Breast epithelium (tissue), 4 donors: ENCODE results near the gene EML1. TPM values are rescaled to one million over a fixed set of nuclear protein-coding genes. Genes with fewer than 3 reads are reported as not detected.

Experiments used
- DNase-seq, 2 donors: peaks; one replicate each; pipeline ENCODE4 v3.0.0-alpha.2; 2019; ENCODE audit warnings: low spot score in 2 of 2
- H3K27ac ChIP-seq, 2 donors: fragments of 200-600 bp; sonication (generic) in 1 of 2; one replicate each; pipeline ENCODE4 v1.5.1; 2016 to 2019; ENCODE audit warnings: mild to moderate bottlenecking in 1 of 2
- H3K27me3 ChIP-seq, 2 donors: fragments of 200-600 bp; sonication (generic) in 1 of 2; one replicate each; pipeline versions ENCODE4 v1.5.1 to v1.6.0; 2017 to 2019; ENCODE audit warnings: control low read depth in 1 of 2, mild to moderate bottlenecking in 1 of 2
- H3K36me3 ChIP-seq: fragments of 200-600 bp; one replicate; pipeline ENCODE4 v1.5.1; 2019
- H3K4me1 ChIP-seq, 2 donors: fragments of 200-600 bp; sonication (generic); one replicate each; pipeline ENCODE4 v1.5.1; 2016 to 2019; ENCODE audit warnings: control low read depth in 1 of 2
- H3K4me3 ChIP-seq, 3 donors: fragments of 200-600 bp; sonication (generic); 1 replicate in 2 of 3; 2 replicates in 1 of 3; pipeline ENCODE4 v1.5.1; 2016 to 2019; ENCODE audit warnings: mild to moderate bottlenecking in 3 of 3, moderate library complexity in 2 of 3
- H3K9me3 ChIP-seq, 2 donors: fragments of 200-600 bp; sonication (generic) in 1 of 2; one replicate each; pipeline ENCODE4 v1.5.1; 2016 to 2019; ENCODE audit warnings: control low read depth in 1 of 2
- POLR2A ChIP-seq: fragments of 450-650 bp; IDR thresholded peaks from one replicate; pipeline ENCODE4 v1.6.1; 2016; ENCODE audit warnings: antibody characterized with exemption, mild to moderate bottlenecking, moderate library complexity
- POLR2AphosphoS5 ChIP-seq, 3 donors: sonication (generic); formaldehyde crosslinking; IDR thresholded peaks; one replicate each; pipeline ENCODE4 v1.6.1; 2017; ENCODE audit warnings: antibody characterized with exemption in 3 of 3
- intact Hi-C: fragments of 100-400 bp; cut with DNase I; formaldehyde crosslinking; loops from one replicate; pipeline ENCODE4 v1.15.1; 2023; ENCODE audit warnings: low total_unique reads
- total RNA-seq, 3 donors: library from RNA; depleted of rRNA; stranded (reverse); fragments of >200 nt; gene quantifications; one replicate each; pipeline ENCODE4 v1.1.0, GENCODE V29; 2016
- TF ChIP-seq, protein P1 (sequence below), 3 donors: fragments of 450-650 bp; IDR thresholded peaks; one replicate each; pipeline ENCODE4 v1.5.1; 2016 to 2017; ENCODE audit warnings: antibody characterized with exemption in 3 of 3, mild to moderate bottlenecking in 3 of 3, moderate library complexity in 3 of 3

Gene EML1
- total RNA-seq, 3 donors from 2014 or later: 11.3 to 26.1 (median 25.9) TPM

DNA sequence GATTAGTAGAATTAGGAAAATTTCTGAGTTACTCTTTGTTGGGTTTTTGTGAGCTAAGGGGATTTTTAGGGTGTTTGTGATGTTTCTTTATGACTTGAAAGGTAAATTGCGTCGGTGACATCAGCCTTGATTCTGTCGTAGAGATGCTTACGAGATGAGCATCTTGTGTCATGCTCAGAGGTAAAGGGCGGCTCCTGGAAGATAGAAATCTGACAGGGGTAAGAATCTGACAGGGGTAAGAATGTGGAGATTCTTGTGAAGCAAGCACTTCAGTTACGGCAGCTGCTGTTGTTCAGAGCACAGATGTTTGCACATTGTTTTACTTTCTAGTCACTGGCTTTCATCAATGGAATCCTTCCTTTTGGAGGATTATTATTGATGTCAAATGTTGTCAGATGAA lies 22.5 kb downstream of the EML1 start:
- Histone ChIP-seq H3K4me3 (no peak overlapping the region), H3K4me1 (no peaks in the 10 kb centered on the region), H3K27ac (no peak overlapping the region), H3K27me3 (no peaks in the 10 kb centered on the region), H3K36me3 (no peaks in the 10 kb centered on the region), H3K9me3 (no peaks in the 10 kb centered on the region)
- DNase-seq: no peak
- TF ChIP-seq, protein P1, sequence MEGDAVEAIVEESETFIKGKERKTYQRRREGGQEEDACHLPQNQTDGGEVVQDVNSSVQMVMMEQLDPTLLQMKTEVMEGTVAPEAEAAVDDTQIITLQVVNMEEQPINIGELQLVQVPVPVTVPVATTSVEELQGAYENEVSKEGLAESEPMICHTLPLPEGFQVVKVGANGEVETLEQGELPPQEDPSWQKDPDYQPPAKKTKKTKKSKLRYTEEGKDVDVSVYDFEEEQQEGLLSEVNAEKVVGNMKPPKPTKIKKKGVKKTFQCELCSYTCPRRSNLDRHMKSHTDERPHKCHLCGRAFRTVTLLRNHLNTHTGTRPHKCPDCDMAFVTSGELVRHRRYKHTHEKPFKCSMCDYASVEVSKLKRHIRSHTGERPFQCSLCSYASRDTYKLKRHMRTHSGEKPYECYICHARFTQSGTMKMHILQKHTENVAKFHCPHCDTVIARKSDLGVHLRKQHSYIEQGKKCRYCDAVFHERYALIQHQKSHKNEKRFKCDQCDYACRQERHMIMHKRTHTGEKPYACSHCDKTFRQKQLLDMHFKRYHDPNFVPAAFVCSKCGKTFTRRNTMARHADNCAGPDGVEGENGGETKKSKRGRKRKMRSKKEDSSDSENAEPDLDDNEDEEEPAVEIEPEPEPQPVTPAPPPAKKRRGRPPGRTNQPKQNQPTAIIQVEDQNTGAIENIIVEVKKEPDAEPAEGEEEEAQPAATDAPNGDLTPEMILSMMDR (IDR thresholded peaks at IDR 0.05): no peak
- TF ChIP-seq POLR2AphosphoS5 (IDR thresholded peaks at IDR 0.05) (no peak), POLR2A (no peak)
- intact Hi-C loops: no loop called here

DNA sequence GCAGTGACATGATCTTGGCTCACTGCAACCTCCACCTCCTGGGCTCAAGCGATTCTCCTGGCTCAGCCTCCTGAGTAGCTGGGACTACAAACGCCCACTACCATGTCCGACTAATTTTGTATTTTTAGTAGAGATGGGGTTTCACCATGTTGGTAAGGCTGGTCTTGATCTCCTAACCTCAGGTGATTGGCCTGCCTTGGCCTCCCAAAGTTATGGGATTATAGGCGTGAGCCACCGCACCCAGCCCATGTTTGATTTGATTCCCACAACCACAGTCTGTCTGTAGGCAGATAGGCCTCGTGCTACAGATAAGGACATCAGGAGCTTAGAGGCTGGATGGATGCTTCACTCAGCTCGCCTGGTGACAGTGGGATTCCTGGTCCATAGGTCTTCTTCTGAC lies 23.0 kb downstream of the EML1 start:
- no peaks in the 10 kb centered on the region for H3K36me3 ChIP-seq
- intact Hi-C loops: no loop called here
- no peaks in the 10 kb centered on the region for H3K9me3 ChIP-seq
- peak overlapping the region in 1 of 2 donors; percentile 56 for H3K27ac ChIP-seq
- TF ChIP-seq, protein P1 (IDR thresholded peaks at IDR 0.05): no peak
- TF ChIP-seq POLR2AphosphoS5 (IDR thresholded peaks at IDR 0.05) (no peak), POLR2A (no peak)
- no peak overlapping the region for H3K4me3 ChIP-seq
- no peaks in the 10 kb centered on the region for H3K4me1 ChIP-seq
- no peaks in the 10 kb centered on the region for H3K27me3 ChIP-seq
- DNase-seq: no peak

DNA sequence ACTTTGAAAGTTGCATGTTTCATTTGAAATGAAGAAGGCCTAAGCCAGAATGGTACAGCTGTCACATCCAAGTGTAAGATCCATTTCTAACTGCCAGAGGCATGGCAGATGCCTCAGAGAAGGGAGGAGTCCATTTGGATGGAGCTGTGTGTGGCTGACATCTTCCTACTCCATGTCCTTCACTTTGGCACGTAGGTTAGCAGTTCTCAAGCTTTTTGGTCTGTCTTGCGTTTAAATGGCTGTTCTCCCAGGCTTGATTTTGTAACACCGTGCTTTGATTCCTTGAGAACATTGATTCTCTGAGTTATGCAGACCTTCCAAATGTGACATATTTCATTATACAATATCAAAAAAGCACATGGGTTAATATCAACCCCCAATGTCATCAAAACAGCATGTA lies 23.4 kb downstream of the EML1 start:
- intact Hi-C loops: no loop called here
- Histone ChIP-seq H3K27ac (peak overlapping the region in 1 of 2 donors; percentile 56), H3K27me3 (no peaks in the 10 kb centered on the region), H3K36me3 (no peaks in the 10 kb centered on the region), H3K4me1 (no peaks in the 10 kb centered on the region), H3K4me3 (no peak overlapping the region), H3K9me3 (no peaks in the 10 kb centered on the region)
- no peak for DNase-seq
- no peak for TF ChIP-seq POLR2AphosphoS5 (IDR thresholded peaks at IDR 0.05)
- no peak for TF ChIP-seq POLR2A
- TF ChIP-seq, protein P1 (IDR thresholded peaks at IDR 0.05): no peak

DNA sequence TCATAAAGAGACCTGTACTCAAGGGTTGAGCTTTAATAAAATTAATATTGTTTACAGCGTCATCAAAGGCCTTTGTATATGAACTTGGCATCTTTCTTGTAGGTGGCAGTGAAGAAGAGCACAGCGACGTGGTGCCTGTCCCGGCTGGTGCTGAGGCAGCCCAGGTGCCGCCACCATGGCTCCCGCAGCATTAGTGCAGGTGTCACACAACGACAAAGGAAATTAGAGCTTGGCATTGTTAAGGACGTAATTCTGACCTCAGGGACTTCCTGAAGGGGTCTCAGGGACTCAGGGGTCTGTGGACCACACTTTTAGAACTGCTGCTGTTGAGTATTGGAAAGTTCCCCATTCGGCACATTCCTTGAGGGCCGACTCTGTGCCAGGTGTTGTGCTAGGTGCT lies 24.1 kb downstream of the EML1 start:
- Histone ChIP-seq H3K9me3 (no peaks in the 10 kb centered on the region), H3K4me3 (no peak overlapping the region), H3K27me3 (no peaks in the 10 kb centered on the region), H3K4me1 (no peaks in the 10 kb centered on the region), H3K36me3 (no peaks in the 10 kb centered on the region), H3K27ac (no peak overlapping the region)
- no peak for DNase-seq
- intact Hi-C loops: no loop called here
- TF ChIP-seq POLR2A (no peak), POLR2AphosphoS5 (IDR thresholded peaks at IDR 0.05) (no peak)
- TF ChIP-seq, protein P1 (IDR thresholded peaks at IDR 0.05): no peak

DNA sequence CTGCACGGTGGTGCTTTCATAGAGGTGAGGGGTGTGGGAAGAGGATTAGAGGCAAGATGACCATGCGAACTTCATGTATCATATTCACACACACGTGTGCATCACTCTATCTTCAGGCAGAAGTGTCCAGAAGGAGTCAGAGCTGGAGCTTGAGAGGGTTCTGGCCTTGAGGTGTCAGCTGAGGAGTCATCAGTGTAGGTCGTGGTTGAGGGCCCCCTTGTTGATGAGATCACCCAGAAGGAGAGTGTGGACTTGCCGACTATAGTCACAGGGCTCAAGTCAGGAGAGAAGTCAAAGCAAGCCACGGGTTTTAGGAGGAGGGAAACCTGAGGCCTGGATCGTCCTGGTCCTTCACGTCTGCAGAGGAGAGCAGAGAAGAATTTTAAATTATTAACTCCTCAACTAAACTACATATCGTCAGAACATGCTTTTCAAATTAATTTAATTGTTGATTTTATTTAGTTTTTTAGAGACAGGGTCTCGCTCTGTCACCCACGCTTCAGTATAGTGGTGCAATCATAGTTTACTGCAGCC lies 25.4 kb downstream of the EML1 start:
- TF ChIP-seq, protein P1 (IDR thresholded peaks at IDR 0.05): no peak
- TF ChIP-seq POLR2A (no peak), POLR2AphosphoS5 (IDR thresholded peaks at IDR 0.05) (no peak)
- no peaks in the 10 kb centered on the region for H3K27me3 ChIP-seq
- H3K4me1 ChIP-seq: no peaks in the 10 kb centered on the region
- H3K9me3 ChIP-seq: no peaks in the 10 kb centered on the region
- H3K27ac ChIP-seq: no peak overlapping the region
- no peak overlapping the region for H3K4me3 ChIP-seq
- intact Hi-C loops: no loop called here
- H3K36me3 ChIP-seq: no peaks in the 10 kb centered on the region
- no peak for DNase-seq
